Activated CD8-positive, alpha-beta T cell treated with anti-CD3 and anti-CD28 coated beads for 36 hours (primary cell): ENCODE results near the gene HTRA3. TPM values are rescaled to one million over a fixed set of nuclear protein-coding genes. Genes with fewer than 3 reads are reported as not detected.

Source experiments
- ATAC-seq: fragments of 200-7000 bp; cut with Tn5 transposase; one replicate; pipeline ENCODE4 v1.10.0; 2021; ENCODE audit warnings: mild to moderate bottlenecking, moderate library complexity
- CTCF ChIA-PET: fragments of 350-600 bp; sonication (Branson Sonifier 250); formaldehyde crosslinking; loops from one replicate; lab custom pipeline; 2021; ENCODE audit warnings: antibody characterized with exemption; lab: Charles Lee
- POLR2A ChIA-PET: fragments of 350-600 bp; sonication (Branson Sonifier 250); formaldehyde crosslinking; loops from one replicate; lab custom pipeline; 2021; ENCODE audit warnings: antibody characterized with exemption; lab: Charles Lee
- DNase-seq: peaks from one replicate; pipeline ENCODE4 v3.0.0-alpha.2; 2020
- H3K27ac Mint-ChIP-seq: one replicate; pipeline ENCODE4 v1.8.0; 2021; ENCODE audit warnings: mild to moderate bottlenecking, mixed read lengths
- H3K27me3 Mint-ChIP-seq: one replicate; pipeline ENCODE4 v1.8.0; 2021; ENCODE audit warnings: mixed read lengths
- H3K36me3 Mint-ChIP-seq: one replicate; pipeline ENCODE4 v1.8.0; 2021; ENCODE audit warnings: low read depth, mixed read lengths
- H3K4me1 Mint-ChIP-seq: one replicate; pipeline ENCODE4 v1.8.0; 2021; ENCODE audit warnings: low read depth, mixed read lengths
- H3K4me3 Mint-ChIP-seq: one replicate; pipeline ENCODE4 v1.8.0; 2021; ENCODE audit warnings: mild to moderate bottlenecking, moderate library complexity, mixed read lengths
- H3K9me3 Mint-ChIP-seq: one replicate; pipeline ENCODE4 v1.8.0; 2021; ENCODE audit warnings: mixed read lengths
- intact Hi-C: fragments of 100-400 bp; cut with micrococcal nuclease; formaldehyde crosslinking; loops from one replicate; pipeline ENCODE4 v1.10.0; 2022
- total RNA-seq, 2 experiments: library from RNA; stranded (reverse); gene quantifications; one replicate each; pipeline ENCODE4 v1.2.3, GENCODE V29; 2021
- TF ChIP-seq, protein P1 (sequence below): fragments of 200-600 bp; IDR thresholded peaks from one replicate; pipeline ENCODE4 v1.8.0; 2022; ENCODE audit warnings: antibody characterized with exemption, mild to moderate bottlenecking

The HTRA3 gene
- total RNA-seq, 2 experiments from 2014 or later = 0.11 TPM; not detected in 1

DNA sequence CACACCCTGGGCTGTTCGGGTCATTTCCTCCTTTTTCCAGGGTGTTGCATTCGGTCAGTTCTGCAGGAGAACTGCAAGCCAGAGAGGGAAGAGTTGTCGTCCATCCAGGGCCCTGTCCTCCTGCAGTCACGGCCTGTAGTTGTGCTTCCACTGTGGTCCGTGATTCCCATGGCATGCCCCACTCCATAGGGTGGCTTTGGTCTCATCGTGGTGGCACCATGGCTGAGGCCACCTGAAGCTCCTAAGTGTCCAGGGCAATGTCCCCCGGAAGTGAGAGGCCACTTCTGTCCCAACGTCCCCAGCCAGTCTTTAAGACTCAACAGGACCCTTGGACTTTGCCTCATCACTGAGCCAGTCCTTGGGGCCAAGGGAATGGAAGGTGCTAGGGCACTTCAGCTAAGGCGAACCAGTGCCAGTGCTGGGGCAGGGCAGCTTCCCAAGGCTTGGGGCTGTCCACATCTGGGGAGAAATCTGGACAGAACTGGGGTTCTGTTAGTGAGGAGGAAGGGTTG, 83.7 kb downstream of the HTRA3 start:
- no peak for ATAC-seq
- H3K27me3 Mint-ChIP-seq = peaks cover 1% of the 10 kb centered on the region
- TF ChIP-seq, protein P1, sequence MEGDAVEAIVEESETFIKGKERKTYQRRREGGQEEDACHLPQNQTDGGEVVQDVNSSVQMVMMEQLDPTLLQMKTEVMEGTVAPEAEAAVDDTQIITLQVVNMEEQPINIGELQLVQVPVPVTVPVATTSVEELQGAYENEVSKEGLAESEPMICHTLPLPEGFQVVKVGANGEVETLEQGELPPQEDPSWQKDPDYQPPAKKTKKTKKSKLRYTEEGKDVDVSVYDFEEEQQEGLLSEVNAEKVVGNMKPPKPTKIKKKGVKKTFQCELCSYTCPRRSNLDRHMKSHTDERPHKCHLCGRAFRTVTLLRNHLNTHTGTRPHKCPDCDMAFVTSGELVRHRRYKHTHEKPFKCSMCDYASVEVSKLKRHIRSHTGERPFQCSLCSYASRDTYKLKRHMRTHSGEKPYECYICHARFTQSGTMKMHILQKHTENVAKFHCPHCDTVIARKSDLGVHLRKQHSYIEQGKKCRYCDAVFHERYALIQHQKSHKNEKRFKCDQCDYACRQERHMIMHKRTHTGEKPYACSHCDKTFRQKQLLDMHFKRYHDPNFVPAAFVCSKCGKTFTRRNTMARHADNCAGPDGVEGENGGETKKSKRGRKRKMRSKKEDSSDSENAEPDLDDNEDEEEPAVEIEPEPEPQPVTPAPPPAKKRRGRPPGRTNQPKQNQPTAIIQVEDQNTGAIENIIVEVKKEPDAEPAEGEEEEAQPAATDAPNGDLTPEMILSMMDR = no peak
- intact Hi-C loops = no loop called here
- no peaks in the 10 kb centered on the region for H3K36me3 Mint-ChIP-seq
- POLR2A ChIA-PET = no interaction called here
- H3K4me3 Mint-ChIP-seq = no peak overlapping the region
- H3K27ac Mint-ChIP-seq = no peak overlapping the region
- DNase-seq = no peak
- H3K4me1 Mint-ChIP-seq = no peaks in the 10 kb centered on the region
- CTCF ChIA-PET = no interaction called here
- no peaks in the 10 kb centered on the region for H3K9me3 Mint-ChIP-seq

DNA sequence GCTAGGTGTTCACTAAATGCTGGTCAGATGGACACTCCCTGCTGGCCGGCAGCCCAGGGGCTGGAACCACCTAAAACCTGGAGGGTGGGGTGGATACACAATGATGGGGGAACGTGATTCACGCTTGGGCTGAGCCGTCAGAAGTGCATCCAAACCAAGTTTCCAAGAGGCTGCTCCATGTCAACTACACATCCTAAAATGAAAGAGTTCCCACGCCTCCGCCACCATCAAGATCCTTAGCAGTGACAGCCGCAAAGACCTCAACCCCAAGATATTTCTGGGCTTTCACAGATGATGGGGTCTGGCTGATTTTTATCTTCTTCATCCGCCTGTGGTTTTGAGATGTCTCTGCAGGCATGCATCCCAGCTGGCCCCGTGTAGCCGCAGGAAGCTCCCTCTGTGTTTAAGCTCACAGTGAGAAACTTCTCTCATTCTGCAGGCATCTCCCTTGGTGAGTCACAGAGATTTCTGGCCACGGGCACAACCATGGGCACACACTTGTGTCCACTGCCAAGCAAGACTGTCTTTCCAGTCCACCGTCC, 84.4 kb downstream of the HTRA3 start:
- H3K27ac Mint-ChIP-seq = no peak overlapping the region
- no peaks in the 10 kb centered on the region for H3K36me3 Mint-ChIP-seq
- intact Hi-C loops = no loop called here
- H3K9me3 Mint-ChIP-seq = no peaks in the 10 kb centered on the region
- H3K27me3 Mint-ChIP-seq = peaks cover 1% of the 10 kb centered on the region
- no peak for DNase-seq
- ChIA-PET POLR2A (no interaction called here), CTCF (no interaction called here)
- TF ChIP-seq, protein P1 = no peak
- H3K4me3 Mint-ChIP-seq = no peak overlapping the region
- no peak for ATAC-seq
- H3K4me1 Mint-ChIP-seq = no peaks in the 10 kb centered on the region

DNA sequence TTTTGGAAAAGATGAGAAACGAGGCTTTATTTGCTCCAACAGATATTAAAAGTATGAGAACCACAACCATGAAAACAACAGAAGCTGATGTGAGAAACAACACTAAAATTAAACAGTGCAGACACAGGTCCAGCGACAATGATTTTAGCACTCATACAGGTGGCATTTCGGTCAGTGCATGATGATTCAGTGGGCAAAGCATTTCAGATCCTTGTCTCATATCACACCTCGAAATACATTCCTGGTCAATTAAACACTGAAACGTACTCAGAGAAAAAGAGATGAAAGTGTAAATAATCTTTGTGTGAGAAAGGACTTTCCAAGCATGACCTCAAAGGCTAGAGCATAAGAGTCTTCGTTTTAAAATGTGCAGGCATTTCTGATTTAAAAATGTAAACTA, 85.8 kb downstream of the HTRA3 start:
- intact Hi-C loops = no loop called here
- H3K9me3 Mint-ChIP-seq = no peaks in the 10 kb centered on the region
- H3K36me3 Mint-ChIP-seq = no peaks in the 10 kb centered on the region
- DNase-seq = no peak
- no peak overlapping the region for H3K27ac Mint-ChIP-seq
- ATAC-seq = no peak
- H3K27me3 Mint-ChIP-seq = no peaks in the 10 kb centered on the region
- POLR2A ChIA-PET = no interaction called here
- CTCF ChIA-PET = no interaction called here
- no peak overlapping the region for H3K4me3 Mint-ChIP-seq
- no peaks in the 10 kb centered on the region for H3K4me1 Mint-ChIP-seq
- TF ChIP-seq, protein P1 = no peak

DNA sequence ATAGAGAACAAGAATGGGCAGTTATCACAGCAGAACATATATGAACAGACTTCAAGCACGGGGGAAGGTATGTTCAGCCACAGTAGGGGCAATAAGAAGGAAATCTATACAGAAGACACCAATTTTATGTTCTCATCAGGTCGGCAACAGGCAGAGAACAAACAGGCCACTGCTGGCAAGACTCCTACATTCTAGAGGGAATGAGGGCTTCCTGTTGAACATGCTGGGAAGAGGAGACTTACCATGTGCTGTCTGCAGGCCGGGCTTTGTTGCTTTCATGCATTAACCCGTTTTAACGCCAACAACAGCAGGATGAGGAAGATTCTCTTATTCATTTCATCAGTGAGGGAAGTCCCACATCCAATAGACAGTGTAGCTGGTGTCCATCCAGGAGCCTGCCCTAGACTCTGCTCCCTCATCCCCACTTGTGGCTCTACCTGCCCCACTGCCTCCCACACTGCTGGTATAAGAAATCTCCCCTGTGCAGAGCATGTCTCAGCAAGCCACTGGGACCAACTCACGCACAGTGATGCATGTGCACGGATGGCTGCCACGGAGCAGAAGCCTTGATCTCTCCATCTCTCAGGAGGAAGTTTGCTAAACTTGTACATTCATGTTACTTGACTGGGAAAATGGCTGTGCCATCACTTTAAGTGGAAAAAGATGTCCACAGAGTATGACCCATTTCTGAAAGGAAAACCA, 86.5 kb downstream of the HTRA3 start:
- Mint-ChIP-seq H3K9me3 (no peaks in the 10 kb centered on the region), H3K4me1 (no peaks in the 10 kb centered on the region), H3K27me3 (no peaks in the 10 kb centered on the region), H3K27ac (no peak overlapping the region), H3K36me3 (no peaks in the 10 kb centered on the region), H3K4me3 (no peak overlapping the region)
- DNase-seq = no peak
- POLR2A ChIA-PET = no interaction called here
- CTCF ChIA-PET = no interaction called here
- ATAC-seq = no peak
- TF ChIP-seq, protein P1 = no peak
- intact Hi-C loops = no loop called here

Other genes starting within 250 kb of the HTRA3 start
- gene ABLIM2, start 110.9 kb upstream of the HTRA3 start, total RNA-seq = under 1 TPM; 0.32 to 0.54 TPM
- 10 to 100 TPM; 16.2 to 17.5 TPM for gene SH3TC1, start 70.5 kb upstream of the HTRA3 start, total RNA-seq
- 10 to 100 TPM; 24.2 to 27.8 TPM for gene ACOX3, start 171.0 kb downstream of the HTRA3 start, total RNA-seq
- 10 to 100 TPM; 25.5 to 26.3 TPM for gene TRMT44, start 171.0 kb downstream of the HTRA3 start, total RNA-seq